Neural progenitor cell (in vitro differentiated cells): ENCODE results near the gene CACFD1.

Experiments used
- CTCF ChIP-seq: fragments of 200-600 bp; sonication (generic); IDR thresholded peaks from 2 replicates; pipeline ENCODE4 v1.5.1; 2017; ENCODE audit warnings: antibody characterized with exemption, mild to moderate bottlenecking
- EZH2phosphoT487 ChIP-seq: fragments of 200-600 bp; sonication (generic); IDR thresholded peaks from 2 replicates; pipeline ENCODE4 v1.6.1; 2017; ENCODE audit warnings: antibody characterized with exemption

GRCh38 chr9:133519693-133520092 lies 59.9 kb downstream of the CACFD1 start:
- TF ChIP-seq CTCF (no peak), EZH2phosphoT487 (no peak)
